ENCODE data around the gene SLC36A3. TPM values are rescaled to one million over a fixed set of nuclear protein-coding genes. Genes with fewer than 3 reads are reported as not detected.

SLC36A3 gene
- total RNA-seq, 1 experiment from 2014 or later, result not detected

- no peak for TF ChIP-seq YY1 (IDR thresholded peaks at IDR 0.05; ENCODE audit: extremely low read depth, insufficient replicate concordance, low read depth, low read length)
- no peak for TF ChIP-seq CTCF (IDR thresholded peaks at IDR 0.05 in 2 of 3, conservative IDR thresholded peaks at IDR 0.05 in 1 of 3; ENCODE audit: borderline replicate concordance in 1 of 3, insufficient read depth in 1 of 3, low read depth in 2 of 3, low read length in 2 of 3)
- TF ChIP-seq ZNF274 (IDR thresholded peaks at IDR 0.05; ENCODE audit: low read depth, low read length), result no peak
- TF ChIP-seq EZH2 (IDR thresholded peaks at IDR 0.05), result no peak
Measured at GRCh38 chr5:151317871-151318270, 14.3 kb upstream of the SLC36A3 start (continued).

- ChIA-PET RAD21 (ENCODE audit: low non-redundant PET in 1 of 2, low total read pairs in 2 of 2, uncharacterized antibody in 2 of 2, unreplicated experiment in 2 of 2) (interaction anchor here (0.7 to 1.1 kb wide), 3 partner anchors 63 to 268 kb away, joined by 3 to 7 read pairs (median 3); partner anchors contain the start of gene GM2A (in 1 of the 2)), POLR2A (interaction anchor here (0.8 kb wide), 1 partner anchor 28 kb away, joined by 3 read pairs; no protein-coding TSS in a partner anchor), CTCF (interaction anchor here (0.6 to 1.6 kb wide), 16 partner anchors 9 to 336 kb away, joined by 3 to 9 read pairs (median 4); partner anchors contain the start of genes CCDC69, GM2A and SLC36A1)
- no peaks in the 10 kb centered on the region for H4K20me1 ChIP-seq (ENCODE audit: insufficient read depth)
- H3K4me2 ChIP-seq (ENCODE audit: low read length), result no peak overlapping the region
- peak; percentile 37 for DNase-seq (ENCODE audit: low read depth, low spot score)
- H3K9me3 ChIP-seq (ENCODE audit: control insufficient read depth in 1 of 2, insufficient read depth in 1 of 2, low read depth in 1 of 2, low read length in 2 of 2), result no peaks in the 10 kb centered on the region
- TF ChIP-seq EGR1 (IDR thresholded peaks at IDR 0.05; ENCODE audit: low read depth), result no peak
- TF ChIP-seq EZH2 (IDR thresholded peaks at IDR 0.05), result no peak
- peak; percentile 86 to 95 (median 93) for TF ChIP-seq CTCF (IDR thresholded peaks at IDR 0.05 in 2 of 3, conservative IDR thresholded peaks at IDR 0.05 in 1 of 3; ENCODE audit: borderline replicate concordance in 1 of 3, insufficient read depth in 1 of 3, low read depth in 2 of 3, low read length in 2 of 3)
- peak; percentile 89 for TF ChIP-seq RAD21 (IDR thresholded peaks at IDR 0.05; ENCODE audit: low read depth)
- peak; percentile 6 for TF ChIP-seq YY1 (IDR thresholded peaks at IDR 0.05; ENCODE audit: extremely low read depth, insufficient replicate concordance, low read depth, low read length)
- no peak for TF ChIP-seq FOSL1 (IDR thresholded peaks at IDR 0.05; ENCODE audit: low read depth)
- no peak for TF ChIP-seq JUND (IDR thresholded peaks at IDR 0.05)
- TF ChIP-seq CBX3 (IDR thresholded peaks at IDR 0.05; ENCODE audit: low read depth), result no peak
- H3K4me3 ChIP-seq (replicated peaks in 1 of 2; ENCODE audit: low read depth in 1 of 2, low read length in 2 of 2), result no peak overlapping the region
- no peaks in the 10 kb centered on the region for H3K79me2 ChIP-seq (ENCODE audit: insufficient read depth, low read length)
- H3K27me3 ChIP-seq (ENCODE audit: insufficient read depth, low read length), result no peaks in the 10 kb centered on the region
- no TSS peak for BruUV-seq (replicated peaks)
- H3K36me3 ChIP-seq (ENCODE audit: control insufficient read depth in 1 of 2, insufficient read depth in 2 of 2, low read length in 2 of 2), result no peaks in the 10 kb centered on the region
- no peaks in the 10 kb centered on the region for H3K9me2 ChIP-seq (ENCODE audit: insufficient read depth)
- H3K9ac ChIP-seq (ENCODE audit: low read length), result no peak overlapping the region
- intact Hi-C loops (cut with micrococcal nuclease), result loop anchor here (1.0 to 10.0 kb wide), 4 partner anchors 32 to 426 kb away; no protein-coding TSS in a partner anchor
- no peak overlapping the region for H3K27ac ChIP-seq (ENCODE audit: low read depth, low read length)
- no peaks in the 10 kb centered on the region for H3K4me1 ChIP-seq (ENCODE audit: control insufficient read depth in 1 of 2, insufficient read depth in 2 of 2, low read length in 2 of 2)
- no peak overlapping the region for H2AFZ ChIP-seq (ENCODE audit: low read depth, low read length, poor library complexity, severe bottlenecking)
- ATAC-seq, result peak; percentile 91
Measured at GRCh38 chr5:151315998-151316597, 12.5 kb upstream of the SLC36A3 start.
